ENCODE measurements around the gene MDH1.

Gene MDH1

DNA sequence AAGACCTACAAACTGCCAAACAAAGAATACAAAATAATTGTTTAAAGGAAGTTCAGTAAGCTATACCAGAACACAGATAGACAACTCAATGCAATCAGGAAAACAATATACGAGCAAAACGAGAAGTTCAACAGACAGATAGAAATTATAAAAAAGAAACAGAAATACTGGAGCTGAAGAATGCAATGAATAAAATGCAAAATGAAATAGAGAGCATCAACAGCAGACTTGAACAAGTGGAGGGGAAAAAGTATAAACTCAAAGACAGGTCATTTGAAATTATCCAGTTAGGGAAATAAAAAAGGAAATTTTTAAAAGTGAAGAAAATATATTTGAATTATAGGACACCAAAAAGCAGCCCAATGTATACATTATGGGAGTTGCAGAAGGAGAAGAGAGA is 43.6 kb downstream of the MDH1 start:
- no peak for DNase-seq (ENCODE audit: low read depth in 2 of 2)

GRCh38 chr2:63639344-63639743 is 50.6 kb downstream of the MDH1 start:
- DNase-seq (ENCODE audit: low read depth in 2 of 2), result no peak

DNA sequence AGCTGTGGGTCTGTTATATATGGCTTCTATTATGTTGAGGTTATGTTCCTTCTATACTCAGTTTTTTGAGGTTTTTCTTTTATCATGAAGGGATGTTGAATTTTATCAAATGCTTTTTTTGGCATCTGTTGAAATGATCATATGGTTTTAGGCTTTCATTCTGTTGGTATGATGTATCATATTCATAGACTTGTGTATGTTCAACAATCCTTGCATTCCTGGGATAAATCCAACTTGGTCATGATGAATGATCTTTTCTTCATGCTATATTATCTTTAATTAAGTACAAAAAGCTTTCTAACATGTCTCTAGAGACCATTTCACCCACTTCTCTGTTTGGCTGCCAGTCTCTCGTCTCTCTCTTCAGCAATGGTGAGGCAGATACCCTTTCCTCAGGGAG is 54.2 kb downstream of the MDH1 start:
- DNase-seq (ENCODE audit: low read depth in 2 of 2), result no peak

- no peak for DNase-seq (ENCODE audit: low read depth in 2 of 2)
Observed at GRCh38 chr2:63643486-63643885, 54.7 kb downstream of the MDH1 start.

- no peak for DNase-seq (ENCODE audit: low read depth in 2 of 2)
Observed at GRCh38 chr2:63648632-63649031, 59.9 kb downstream of the MDH1 start.

GRCh38 chr2:63649829-63650228 is 61.1 kb downstream of the MDH1 start:
- DNase-seq (ENCODE audit: low read depth in 2 of 2), result no peak

- no peak for DNase-seq (ENCODE audit: low read depth in 2 of 2)
Observed at GRCh38 chr2:63650756-63651155, 62.0 kb downstream of the MDH1 start.

DNA sequence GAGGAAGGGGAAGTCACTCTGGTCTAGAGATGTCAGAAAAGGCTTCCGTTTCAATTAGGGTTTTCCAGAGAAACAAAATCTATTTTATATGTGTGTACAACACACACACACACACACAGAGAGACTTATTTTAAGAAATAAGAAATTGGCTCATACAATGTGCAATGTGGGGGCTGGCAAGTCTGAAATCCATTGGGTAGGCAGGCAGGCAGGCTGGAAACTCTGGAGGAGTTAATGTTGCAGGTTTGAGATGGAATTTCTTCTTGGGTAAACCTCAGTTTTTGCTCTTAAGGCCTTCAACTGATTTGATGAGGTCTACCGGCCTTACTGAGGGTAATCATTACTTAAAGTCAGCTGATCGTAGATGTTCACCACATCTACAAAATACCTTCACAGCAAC is 62.6 kb downstream of the MDH1 start:
- DNase-seq (ENCODE audit: low read depth in 2 of 2), result no peak

GRCh38 chr2:63651861-63652651 is 63.3 kb downstream of the MDH1 start:
- DNase-seq (ENCODE audit: low read depth in 2 of 2), result no peak

DNA sequence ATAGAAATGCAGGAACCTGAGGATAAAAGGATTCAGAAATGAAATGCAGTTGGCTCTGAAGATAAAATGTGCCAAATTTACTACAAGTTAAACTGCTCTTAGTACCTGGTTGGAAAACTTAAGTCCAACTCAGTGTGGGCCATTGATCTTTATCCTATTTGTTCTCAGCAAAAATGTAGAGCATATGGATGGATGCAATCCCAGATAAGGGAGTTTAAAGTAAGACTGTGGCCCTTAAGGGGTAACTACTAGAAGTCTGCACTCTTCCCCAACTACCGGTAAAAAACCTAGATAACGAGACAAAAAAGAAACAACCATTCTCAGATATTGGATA is 63.9 kb downstream of the MDH1 start:
- DNase-seq (ENCODE audit: low read depth in 2 of 2), result no peak

GRCh38 chr2:63654959-63655358 is 66.2 kb downstream of the MDH1 start:
- DNase-seq (ENCODE audit: low read depth in 2 of 2), result no peak

All from activated CD8-positive, alpha-beta memory T cell treated with anti-CD3 and anti-CD28 coated beads for 4 hours (primary cell).